ENCODE measurements around the gene CD6. TPM values are rescaled to one million over a fixed set of nuclear protein-coding genes. Genes with fewer than 3 reads are reported as not detected.

CD6 gene
- total RNA-seq, 1 donor from 2014 or later: not detected

- Histone ChIP-seq H3K27me3 (ENCODE audit: control insufficient read depth, insufficient read depth, low read length) (no peaks in the 10 kb centered on the region), H3K36me3 (ENCODE audit: control insufficient read depth, insufficient read depth, low read length) (no peaks in the 10 kb centered on the region), H3K4me3 (ENCODE audit: low read depth, low read length) (no peak overlapping the region)
- DNase-seq (ENCODE audit: low read depth) (peak; percentile 60), FAIRE-seq (no peak)
- no peak for TF ChIP-seq CTCF (IDR thresholded peaks at IDR 0.05; ENCODE audit: insufficient read depth, low read length, severe bottlenecking)
Measured at GRCh38 chr11:61037441-61038093, 66.1 kb downstream of the CD6 start.

GRCh38 chr11:61039916-61040315 is 68.4 kb downstream of the CD6 start:
- H3K4me3 ChIP-seq (ENCODE audit: low read depth, low read length): no peak overlapping the region
- H3K36me3 ChIP-seq (ENCODE audit: control insufficient read depth, insufficient read depth, low read length): no peaks in the 10 kb centered on the region
- DNase-seq (ENCODE audit: low read depth): no peak
- no peak for FAIRE-seq
- no peaks in the 10 kb centered on the region for H3K27me3 ChIP-seq (ENCODE audit: control insufficient read depth, insufficient read depth, low read length)
- TF ChIP-seq CTCF (IDR thresholded peaks at IDR 0.05; ENCODE audit: insufficient read depth, low read length, severe bottlenecking): no peak

GRCh38 chr11:61041755-61042518 is 70.5 kb downstream of the CD6 start:
- FAIRE-seq (no peak), DNase-seq (ENCODE audit: low read depth) (peak; percentile 8)
- Histone ChIP-seq H3K27me3 (ENCODE audit: control insufficient read depth, insufficient read depth, low read length) (no peaks in the 10 kb centered on the region), H3K36me3 (ENCODE audit: control insufficient read depth, insufficient read depth, low read length) (no peaks in the 10 kb centered on the region), H3K4me3 (ENCODE audit: low read depth, low read length) (no peak overlapping the region)
- no peak for TF ChIP-seq CTCF (IDR thresholded peaks at IDR 0.05; ENCODE audit: insufficient read depth, low read length, severe bottlenecking)

- DNase-seq (ENCODE audit: low read depth) (no peak), FAIRE-seq (no peak)
- no peak for TF ChIP-seq CTCF (IDR thresholded peaks at IDR 0.05; ENCODE audit: insufficient read depth, low read length, severe bottlenecking)
- Histone ChIP-seq H3K36me3 (ENCODE audit: control insufficient read depth, insufficient read depth, low read length) (no peaks in the 10 kb centered on the region), H3K4me3 (ENCODE audit: low read depth, low read length) (no peak overlapping the region), H3K27me3 (ENCODE audit: control insufficient read depth, insufficient read depth, low read length) (no peaks in the 10 kb centered on the region)
Measured at GRCh38 chr11:61042537-61042936, 71.1 kb downstream of the CD6 start.

GRCh38 chr11:61042961-61043540 is 71.6 kb downstream of the CD6 start:
- Histone ChIP-seq H3K4me3 (ENCODE audit: low read depth, low read length) (no peak overlapping the region), H3K27me3 (ENCODE audit: control insufficient read depth, insufficient read depth, low read length) (no peaks in the 10 kb centered on the region), H3K36me3 (ENCODE audit: control insufficient read depth, insufficient read depth, low read length) (no peaks in the 10 kb centered on the region)
- no peak for DNase-seq (ENCODE audit: low read depth)
- TF ChIP-seq CTCF (IDR thresholded peaks at IDR 0.05; ENCODE audit: insufficient read depth, low read length, severe bottlenecking): no peak
- no peak for FAIRE-seq
